Liver (tissue), 3 donors: ENCODE results near the gene SIX1.

Source experiments
- CTCF ChIP-seq: fragments of 150-350 bp; IDR thresholded peaks from 2 replicates; pipeline ENCODE4 v1.5.1; 2017; ENCODE audit warnings: improper control_type of control experiment, low read depth, low read length; ENCODE audit not compliant: missing input control
- MAX ChIP-seq: IDR thresholded peaks from 2 replicates; pipeline ENCODE4 v1.6.1; 2016; ENCODE audit warnings: antibody characterized with exemption
- TAF1 ChIP-seq: conservative IDR thresholded peaks from 2 replicates; pipeline ENCODE4 v1.6.1; 2016; ENCODE audit warnings: antibody characterized with exemption, mild to moderate bottlenecking
- YY1 ChIP-seq: IDR thresholded peaks from 2 replicates; pipeline ENCODE4 v1.6.1; 2016; ENCODE audit warnings: antibody characterized with exemption, mild to moderate bottlenecking
- ZBTB33 ChIP-seq: IDR thresholded peaks from 2 replicates; pipeline ENCODE4 v1.6.1; 2016; ENCODE audit warnings: antibody characterized with exemption
- donor health status: healthy.
- donor health status: healthy.

GRCh38 chr14:60656686-60657455 is 7.6 kb upstream of the SIX1 start:
- peak; percentile 26 for TF ChIP-seq CTCF
- TF ChIP-seq TAF1: no peak
- TF ChIP-seq MAX: no peak
- no peak for TF ChIP-seq YY1
- no peak for TF ChIP-seq ZBTB33
